Measurements from ENCODE around the gene DEFB114. TPM values are rescaled to one million over a fixed set of nuclear protein-coding genes. Genes with fewer than 3 reads are reported as not detected.

DEFB114 gene
- total RNA-seq, 2 experiments from 2014 or later: not detected

DNA sequence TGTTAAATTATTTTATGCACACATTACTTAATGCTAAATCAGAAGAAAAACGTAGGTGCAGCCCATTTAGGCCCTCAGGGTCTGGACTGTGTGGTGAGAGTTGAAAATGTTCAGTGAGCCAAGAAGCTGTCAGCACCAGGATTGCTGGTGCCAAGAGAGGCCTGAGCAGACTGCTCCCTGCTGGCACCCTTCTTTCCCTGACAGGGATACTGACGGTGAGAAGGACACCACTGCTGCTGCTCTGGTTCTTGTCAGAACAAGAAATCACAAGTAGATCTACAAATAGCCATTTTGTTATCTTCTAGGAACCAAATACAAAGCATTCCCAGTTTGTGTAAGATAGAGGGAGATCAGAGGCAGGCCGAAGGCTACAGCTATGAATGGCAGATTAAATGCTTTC is 48.9 kb downstream of the DEFB114 start:
- no peaks in the 10 kb centered on the region for H3K9me3 Mint-ChIP-seq
- H3K4me1 Mint-ChIP-seq: no peaks in the 10 kb centered on the region
- H3K4me3 Mint-ChIP-seq: no peak overlapping the region
- no peaks in the 10 kb centered on the region for H3K27me3 Mint-ChIP-seq
- no peak for DNase-seq
- H3K36me3 Mint-ChIP-seq: no peaks in the 10 kb centered on the region
- H3K27ac Mint-ChIP-seq: no peak overlapping the region

- Mint-ChIP-seq H3K36me3 (no peaks in the 10 kb centered on the region), H3K27ac (no peak overlapping the region), H3K9me3 (no peaks in the 10 kb centered on the region), H3K4me3 (no peak overlapping the region), H3K27me3 (no peaks in the 10 kb centered on the region), H3K4me1 (no peaks in the 10 kb centered on the region)
- DNase-seq: no peak
These were observed 50.2 kb downstream of the DEFB114 start for GRCh38 chr6:49913636-49914375.

- no peak overlapping the region for H3K27ac Mint-ChIP-seq
- H3K4me1 Mint-ChIP-seq: no peaks in the 10 kb centered on the region
- DNase-seq: no peak
- H3K27me3 Mint-ChIP-seq: no peaks in the 10 kb centered on the region
- no peaks in the 10 kb centered on the region for H3K36me3 Mint-ChIP-seq
- H3K9me3 Mint-ChIP-seq: no peaks in the 10 kb centered on the region
- H3K4me3 Mint-ChIP-seq: no peak overlapping the region
These were observed 51.8 kb downstream of the DEFB114 start for GRCh38 chr6:49912196-49912595.

- H3K36me3 Mint-ChIP-seq: no peaks in the 10 kb centered on the region
- no peak overlapping the region for H3K4me3 Mint-ChIP-seq
- H3K27me3 Mint-ChIP-seq: no peaks in the 10 kb centered on the region
- no peak for DNase-seq
- no peak overlapping the region for H3K27ac Mint-ChIP-seq
- no peaks in the 10 kb centered on the region for H3K4me1 Mint-ChIP-seq
- H3K9me3 Mint-ChIP-seq: no peaks in the 10 kb centered on the region
These were observed 52.7 kb downstream of the DEFB114 start for GRCh38 chr6:49911252-49911651.

Other genes starting within 250 kb of the DEFB114 start
- gene CRISP3, start 219.8 kb downstream of the DEFB114 start, total RNA-seq: not detected
- gene PGK2, start 176.9 kb downstream of the DEFB114 start, total RNA-seq: not detected
- gene CRISP1, start 97.6 kb downstream of the DEFB114 start, total RNA-seq: not detected
- gene DEFB113, start 5.5 kb upstream of the DEFB114 start, total RNA-seq: not detected
- not detected for gene DEFB110, start 57.8 kb upstream of the DEFB114 start, total RNA-seq
- not detected for gene DEFB112, start 85.8 kb upstream of the DEFB114 start, total RNA-seq

Measured in activated naive CD8-positive, alpha-beta T cell treated with anti-CD3 and anti-CD28 coated beads for 36 hours (primary cell).